Stimulated activated CD4-positive, alpha-beta T cell treated with anti-CD3 and anti-CD28 coated beads, Interleukin-1b, Interleukin-23, amount 100 ng/mL, for 24 hours (primary cell): ENCODE data around the gene MOB2.

Experiments
- DNase-seq, 4 experiments: peaks; one replicate each; pipeline ENCODE4 v3.0.0-alpha.2; 2020; ENCODE audit warnings: low read depth in 4 of 4, low spot score in 1 of 4

Gene MOB2

DNA sequence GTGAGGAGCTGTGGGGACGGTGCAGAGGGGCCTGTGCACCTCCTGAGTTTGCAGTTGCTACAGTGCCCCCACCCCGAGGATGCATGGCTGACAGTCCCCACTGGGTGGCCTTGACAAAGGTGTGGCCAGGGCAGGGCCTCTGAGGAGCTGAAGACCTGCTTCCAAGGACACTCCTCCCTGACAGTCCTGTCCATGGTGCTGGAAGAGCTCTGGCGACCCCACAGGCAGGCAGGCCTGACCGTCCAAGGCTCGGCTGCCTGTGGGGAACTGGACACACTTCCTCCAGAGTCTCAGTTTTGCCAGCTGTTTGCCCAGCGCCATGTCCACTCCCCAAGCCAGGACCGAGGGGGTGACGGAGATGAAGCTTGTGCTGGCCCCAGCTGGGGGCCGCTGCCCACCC lies 64.1 kb downstream of the MOB2 start:
- no peak for DNase-seq

DNA sequence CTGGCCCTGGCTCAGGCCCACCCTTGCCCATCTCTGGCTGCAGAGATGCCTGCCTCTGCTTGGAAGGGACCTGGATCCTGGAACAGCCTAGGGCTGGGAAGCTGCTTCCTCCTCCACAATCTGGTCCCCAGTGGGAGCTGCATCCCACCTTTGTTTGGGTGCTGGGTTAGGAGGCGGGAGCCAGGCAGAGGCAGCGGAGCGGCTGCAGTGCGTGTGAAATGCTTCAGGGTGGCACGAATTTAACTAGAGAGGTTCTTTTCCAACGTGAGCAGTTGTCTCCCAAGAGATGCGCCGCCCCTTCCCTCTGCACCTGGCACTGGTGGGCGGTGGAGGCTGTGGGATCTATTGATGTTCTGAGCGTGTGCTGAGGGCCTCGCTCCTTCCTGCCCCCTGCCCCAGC lies 65.3 kb downstream of the MOB2 start:
- no peak for DNase-seq

DNA sequence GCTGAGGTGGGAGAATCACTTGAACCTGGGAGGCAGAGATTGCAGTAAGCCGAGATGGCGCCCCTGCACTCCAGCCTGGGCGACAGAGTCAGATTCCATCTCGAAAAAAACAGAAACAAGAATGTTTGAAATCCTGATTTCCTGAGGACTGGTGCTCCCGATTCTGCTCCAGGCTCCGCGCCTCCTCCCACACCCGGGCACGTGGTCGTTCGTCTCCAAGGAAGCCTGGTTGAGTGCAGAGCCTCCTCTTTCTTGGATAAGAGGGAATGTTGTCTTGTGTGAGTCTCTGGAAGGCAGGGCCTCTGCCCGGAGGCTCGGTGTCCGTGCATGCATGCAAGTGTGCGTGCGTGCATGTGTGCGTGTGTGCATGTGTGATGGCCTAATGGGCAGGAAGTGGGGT lies 66.8 kb downstream of the MOB2 start:
- no peak for DNase-seq
